T-helper 17 cell (primary cell): ENCODE results near the gene HIVEP3. TPM values are rescaled to one million over a fixed set of nuclear protein-coding genes. Genes with fewer than 3 reads are reported as not detected.
"Not testable (repeated sequence)": the region's sequence is repeated elsewhere in the genome, so short reads cannot be mapped to it uniquely, and the experiment has no call there.

Experiments
- ATAC-seq: fragments of 150-1000 bp; cut with Tn5 transposase; 2 replicates; pipeline ENCODE4 v1.10.0; 2021; ENCODE audit warnings: mild to moderate bottlenecking, moderate library complexity
- DNase-seq, 3 donors: peaks; one replicate each; pipeline versions ENCODE4 v3.0.0 to v3.0.0-alpha.2; 2020 to 2021
- H3K9me3 ChIP-seq: one replicate; pipeline ENCODE4 v1.7.0; 2013; ENCODE audit warnings: low read length, mild to moderate bottlenecking; ENCODE audit not compliant: control insufficient read depth, poor library complexity, severe bottlenecking
- H3K27ac Mint-ChIP-seq: one replicate; pipeline ENCODE4 v1.8.0; 2022; ENCODE audit warnings: mild to moderate bottlenecking, moderate library complexity, mixed read lengths
- H3K27me3 Mint-ChIP-seq: one replicate; pipeline ENCODE4 v1.8.0; 2022; ENCODE audit warnings: mixed read lengths
- H3K36me3 Mint-ChIP-seq: one replicate; pipeline ENCODE4 v1.8.0; 2022; ENCODE audit warnings: low read depth, mixed read lengths
- H3K4me1 Mint-ChIP-seq: one replicate; pipeline ENCODE4 v1.8.0; 2022; ENCODE audit warnings: mild to moderate bottlenecking, mixed read lengths
- H3K4me3 Mint-ChIP-seq: one replicate; pipeline ENCODE4 v1.8.0; 2022; ENCODE audit warnings: mild to moderate bottlenecking, moderate library complexity, mixed read lengths
- total RNA-seq, 4 donors: library from RNA in 2 of 4; stranded (reverse) in 2 of 4; gene quantifications; one replicate each; pipeline ENCODE4 v1.2.3 and lab custom pipeline; 2022 to 2026

Gene HIVEP3
- total RNA-seq, 2 donors from 2014 or later: 11.1 to 13.9 TPM

GRCh38 chr1:41559331-41559730, 359.4 kb downstream of the HIVEP3 start:
- DNase-seq (no peak), ATAC-seq (no peak)
- Mint-ChIP-seq H3K27ac (peak overlapping the region; percentile 12), H3K4me3 (no peak overlapping the region), H3K27me3 (no peaks in the 10 kb centered on the region), H3K4me1 (peaks cover 11% of the 10 kb centered on the region), H3K36me3 (peaks cover 5% of the 10 kb centered on the region)
- no peaks in the 10 kb centered on the region for H3K9me3 ChIP-seq

- no peak overlapping the region for H3K27ac Mint-ChIP-seq
- H3K4me1 Mint-ChIP-seq: peaks cover 11% of the 10 kb centered on the region
- H3K4me3 Mint-ChIP-seq: no peak overlapping the region
- peaks cover 5% of the 10 kb centered on the region for H3K36me3 Mint-ChIP-seq
- DNase-seq (no peak), ATAC-seq (no peak)
- H3K9me3 ChIP-seq: no peaks in the 10 kb centered on the region
- H3K27me3 Mint-ChIP-seq: no peaks in the 10 kb centered on the region
Measured at GRCh38 chr1:41558761-41559171, 360.0 kb downstream of the HIVEP3 start.

- no peaks in the 10 kb centered on the region for H3K9me3 ChIP-seq
- DNase-seq (no peak), ATAC-seq (no peak)
- Mint-ChIP-seq H3K4me3 (no peak overlapping the region), H3K27me3 (no peaks in the 10 kb centered on the region), H3K27ac (no peak overlapping the region), H3K4me1 (peaks cover 8% of the 10 kb centered on the region), H3K36me3 (peaks cover 2% of the 10 kb centered on the region)
Measured at GRCh38 chr1:41557751-41558455, 360.8 kb downstream of the HIVEP3 start.

- not testable (repeated sequence) for ATAC-seq, H3K4me1 Mint-ChIP-seq, H3K36me3 Mint-ChIP-seq, H3K4me3 Mint-ChIP-seq, H3K27ac Mint-ChIP-seq, H3K9me3 ChIP-seq, H3K27me3 Mint-ChIP-seq, DNase-seq
Measured at GRCh38 chr1:41554746-41555145, 364.0 kb downstream of the HIVEP3 start.

GRCh38 chr1:41547781-41548560, 370.8 kb downstream of the HIVEP3 start:
- no peaks in the 10 kb centered on the region for H3K9me3 ChIP-seq
- Mint-ChIP-seq H3K4me3 (no peak overlapping the region), H3K27me3 (no peaks in the 10 kb centered on the region), H3K36me3 (no peaks in the 10 kb centered on the region), H3K4me1 (peaks cover 10% of the 10 kb centered on the region), H3K27ac (peak overlapping the region; percentile 60)
- DNase-seq (no peak), ATAC-seq (no peak)

GRCh38 chr1:41547336-41547735, 371.4 kb downstream of the HIVEP3 start:
- H3K27ac Mint-ChIP-seq: no peak overlapping the region
- H3K4me3 Mint-ChIP-seq: no peak overlapping the region
- ATAC-seq (no peak), DNase-seq (no peak)
- no peaks in the 10 kb centered on the region for H3K27me3 Mint-ChIP-seq
- H3K4me1 Mint-ChIP-seq: peaks cover 13% of the 10 kb centered on the region
- H3K36me3 Mint-ChIP-seq: peaks cover 2% of the 10 kb centered on the region
- H3K9me3 ChIP-seq: no peaks in the 10 kb centered on the region

- Mint-ChIP-seq H3K4me1 (peaks cover 14% of the 10 kb centered on the region), H3K36me3 (peaks cover 3% of the 10 kb centered on the region), H3K27ac (peak overlapping the region; percentile 24), H3K4me3 (no peak overlapping the region), H3K27me3 (no peaks in the 10 kb centered on the region)
- ATAC-seq: no peak
- no peaks in the 10 kb centered on the region for H3K9me3 ChIP-seq
- DNase-seq: no peak
Measured at GRCh38 chr1:41546833-41547135, 371.9 kb downstream of the HIVEP3 start.

- ATAC-seq: no peak
- no peaks in the 10 kb centered on the region for H3K9me3 ChIP-seq
Measured at GRCh38 chr1:41545996-41546832, 372.5 kb downstream of the HIVEP3 start.

GRCh38 chr1:41542196-41542930, 376.4 kb downstream of the HIVEP3 start:
- Mint-ChIP-seq H3K27me3 (no peaks in the 10 kb centered on the region), H3K27ac (peak overlapping the region; percentile 49), H3K4me1 (peaks cover 20% of the 10 kb centered on the region), H3K36me3 (peaks cover 3% of the 10 kb centered on the region), H3K4me3 (no peak overlapping the region)
- no peaks in the 10 kb centered on the region for H3K9me3 ChIP-seq
- DNase-seq (no peak), ATAC-seq (no peak)

More at GRCh38 chr1:41545996-41546832, 372.5 kb downstream of the HIVEP3 start:
- Mint-ChIP-seq H3K4me1 (peaks cover 18% of the 10 kb centered on the region), H3K27ac (peak overlapping the region; percentile 24), H3K27me3 (no peaks in the 10 kb centered on the region), H3K36me3 (peaks cover 3% of the 10 kb centered on the region), H3K4me3 (no peak overlapping the region)
- DNase-seq: no peak

GRCh38 chr1:41541592-41541952, 377.1 kb downstream of the HIVEP3 start:
- H3K4me3 Mint-ChIP-seq: no peak overlapping the region
- no peak for ATAC-seq
- H3K9me3 ChIP-seq: no peaks in the 10 kb centered on the region
- H3K36me3 Mint-ChIP-seq: peaks cover 3% of the 10 kb centered on the region
- peaks cover 16% of the 10 kb centered on the region for H3K4me1 Mint-ChIP-seq
- DNase-seq: no peak
- H3K27ac Mint-ChIP-seq: peak overlapping the region; percentile 49
- H3K27me3 Mint-ChIP-seq: no peaks in the 10 kb centered on the region

GRCh38 chr1:41540886-41541591, 377.7 kb downstream of the HIVEP3 start:
- Mint-ChIP-seq H3K27me3 (no peaks in the 10 kb centered on the region), H3K36me3 (peaks cover 3% of the 10 kb centered on the region), H3K27ac (peak overlapping the region; percentile 49), H3K4me1 (peaks cover 20% of the 10 kb centered on the region), H3K4me3 (no peak overlapping the region)
- DNase-seq: no peak
- ATAC-seq: no peak
- no peaks in the 10 kb centered on the region for H3K9me3 ChIP-seq

- DNase-seq (no peak), ATAC-seq (no peak)
- Mint-ChIP-seq H3K27ac (no peak overlapping the region), H3K27me3 (no peaks in the 10 kb centered on the region), H3K36me3 (peaks cover 3% of the 10 kb centered on the region), H3K4me3 (no peak overlapping the region), H3K4me1 (peaks cover 20% of the 10 kb centered on the region)
- no peaks in the 10 kb centered on the region for H3K9me3 ChIP-seq
Measured at GRCh38 chr1:41539999-41540398, 378.7 kb downstream of the HIVEP3 start.
